Lung (tissue), 13 donors: ENCODE data around the gene ITPKB. TPM values are rescaled to one million over a fixed set of nuclear protein-coding genes. Genes with fewer than 3 reads are reported as not detected.
A peak's percentile ranks its signal among the peaks of the same experiment; 100 is the strongest.

Experiments
- ATAC-seq: fragments of 200-7000 bp; cut with Tn5 transposase; one replicate; pipeline ENCODE4 v1.9.1; 2020; ENCODE audit warnings: moderate number of reproducible peaks; ENCODE audit not compliant: insufficient read depth, low FRiP score
- DNase-seq, 3 donors: peaks; one replicate each; pipeline ENCODE4 v3.0.0-alpha.2; 2013 to 2017
- H3K27ac ChIP-seq, 2 donors: one replicate each; pipeline ENCODE4 v1.5.1; 2013; ENCODE audit warnings: mild to moderate bottlenecking in 2 of 2, moderate library complexity in 2 of 2, control low read depth in 1 of 2, inconsistent platforms in 1 of 2, low read depth in 1 of 2, low read length in 1 of 2
- H3K27me3 ChIP-seq, 3 donors: one replicate each; pipeline ENCODE4 v1.5.1; 2013; ENCODE audit warnings: low read length in 2 of 3; ENCODE audit not compliant: control insufficient read depth in 3 of 3, insufficient read depth in 3 of 3
- H3K36me3 ChIP-seq, 4 donors: one replicate each; pipeline ENCODE4 v1.5.1; 2013; ENCODE audit warnings: low read length in 4 of 4, mild to moderate bottlenecking in 1 of 4, moderate library complexity in 1 of 4; ENCODE audit not compliant: control insufficient read depth in 4 of 4, insufficient read depth in 4 of 4
- H3K4me1 ChIP-seq, 5 donors: one replicate each; pipeline ENCODE4 v1.5.1; 2013; ENCODE audit warnings: low read length in 5 of 5, mild to moderate bottlenecking in 2 of 5, moderate library complexity in 1 of 5; ENCODE audit not compliant: control insufficient read depth in 5 of 5, insufficient read depth in 5 of 5
- H3K4me3 ChIP-seq: one replicate; pipeline ENCODE4 v1.5.1; 2013; ENCODE audit warnings: mild to moderate bottlenecking, control low read depth, moderate library complexity
- H3K9ac ChIP-seq, 2 donors: one replicate each; pipeline ENCODE4 v1.5.1; 2013; ENCODE audit warnings: low read length in 2 of 2, control low read depth in 1 of 2; ENCODE audit not compliant: insufficient read depth in 1 of 2
- H3K9me3 ChIP-seq, 4 donors: one replicate each; pipeline ENCODE4 v1.5.1; 2013; ENCODE audit warnings: low read length in 3 of 4, mild to moderate bottlenecking in 1 of 4, moderate library complexity in 1 of 4; ENCODE audit not compliant: control insufficient read depth in 4 of 4, insufficient read depth in 3 of 4
- WGBS, 2 donors: extraction: QIAGEN DNeasy Blood & Tissue Kit; methylation state at CpG; one replicate each; pipeline ENCODE4 v1.1.7; 2013; 5-methylcytosine and 5-hydroxymethylcytosine counted together
- polyA plus RNA-seq, 2 donors: library from polyadenylated mRNA; stranded (reverse); fragments of 200-250 nt; gene quantifications; one replicate each; pipeline ENCODE4 v1.2.1, GENCODE V29; 2013
- small RNA-seq: library from RNA; depleted of rRNA; stranded (forward); fragments of <200 nt; gene quantifications from one replicate; pipeline ENCODE3, GENCODE V24; 2014; ENCODE audit warnings: low replicate concordance
- total RNA-seq, 2 donors: library from RNA; depleted of rRNA in 1 of 2; stranded (reverse); fragments of >200 nt in 1 of 2; gene quantifications; one replicate each; pipeline ENCODE4 v1.2.1, GENCODE V29; 2014 to 2021
- TF ChIP-seq, protein P1 (sequence below): IDR thresholded peaks from 2 replicates; pipeline ENCODE4 v1.5.1; 2012; ENCODE audit warnings: mild to moderate bottlenecking; ENCODE audit errors: control extremely low read depth, extremely low read depth
- donor health status: control.
- donor health status: control.
- donor health status: Bipolar disorder and iron deficiency.
- donor health status: healthy.
- donor health status: DM: yes; HTN: yes; CAD: no.

ITPKB gene
- total and polyA plus RNA-seq, 4 donors = 9.9 to 46.6 (median 28.1) TPM

- H3K9me3 ChIP-seq = peaks cover 0 to 5% (median 0%) of the 10 kb centered on the region in 4 donors
- no peak overlapping the region for H3K27ac ChIP-seq
- DNase-seq (peak in 1 of 3 donors; percentile 69), ATAC-seq (no peak)
- 55 to 60% methylated on average over 3 of the region's 3 CpGs for WGBS, 2 donors
- no peak overlapping the region for H3K9ac ChIP-seq
- no peaks in the 10 kb centered on the region for H3K27me3 ChIP-seq
- TF ChIP-seq, protein P1, sequence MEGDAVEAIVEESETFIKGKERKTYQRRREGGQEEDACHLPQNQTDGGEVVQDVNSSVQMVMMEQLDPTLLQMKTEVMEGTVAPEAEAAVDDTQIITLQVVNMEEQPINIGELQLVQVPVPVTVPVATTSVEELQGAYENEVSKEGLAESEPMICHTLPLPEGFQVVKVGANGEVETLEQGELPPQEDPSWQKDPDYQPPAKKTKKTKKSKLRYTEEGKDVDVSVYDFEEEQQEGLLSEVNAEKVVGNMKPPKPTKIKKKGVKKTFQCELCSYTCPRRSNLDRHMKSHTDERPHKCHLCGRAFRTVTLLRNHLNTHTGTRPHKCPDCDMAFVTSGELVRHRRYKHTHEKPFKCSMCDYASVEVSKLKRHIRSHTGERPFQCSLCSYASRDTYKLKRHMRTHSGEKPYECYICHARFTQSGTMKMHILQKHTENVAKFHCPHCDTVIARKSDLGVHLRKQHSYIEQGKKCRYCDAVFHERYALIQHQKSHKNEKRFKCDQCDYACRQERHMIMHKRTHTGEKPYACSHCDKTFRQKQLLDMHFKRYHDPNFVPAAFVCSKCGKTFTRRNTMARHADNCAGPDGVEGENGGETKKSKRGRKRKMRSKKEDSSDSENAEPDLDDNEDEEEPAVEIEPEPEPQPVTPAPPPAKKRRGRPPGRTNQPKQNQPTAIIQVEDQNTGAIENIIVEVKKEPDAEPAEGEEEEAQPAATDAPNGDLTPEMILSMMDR = no peak
- no peak overlapping the region for H3K4me3 ChIP-seq
- no peaks in the 10 kb centered on the region for H3K4me1 ChIP-seq
- no peaks in the 10 kb centered on the region for H3K36me3 ChIP-seq
Measured at GRCh38 chr1:226584164-226584563, 154.9 kb downstream of the ITPKB start.

- TF ChIP-seq, protein P1 = no peak
- H3K4me1 ChIP-seq = no peaks in the 10 kb centered on the region
- no peak overlapping the region for H3K4me3 ChIP-seq
- no peak overlapping the region for H3K27ac ChIP-seq
- no peak for ATAC-seq
- no peaks in the 10 kb centered on the region for H3K27me3 ChIP-seq
- H3K9me3 ChIP-seq = peaks cover 0 to 5% (median 0%) of the 10 kb centered on the region in 4 donors
- H3K9ac ChIP-seq = no peak overlapping the region
- no peaks in the 10 kb centered on the region for H3K36me3 ChIP-seq
- DNase-seq = no peak
- WGBS, 2 donors = 93 to 96% methylated on average over 3 of the region's 3 CpGs
Measured at GRCh38 chr1:226582966-226583365, 156.1 kb downstream of the ITPKB start.

Small RNA genes within 50 kb of the gene (small RNA-seq; reads per million reads assigned to genes)
- not detected for gene RPS27P5

Other genes starting within 250 kb of the ITPKB start
- under 1 TPM; 0.51 to 0.58 TPM for gene STUM, start 190.5 kb downstream of the ITPKB start, total RNA-seq
- under 1 TPM; 0.09 to 0.45 TPM for gene STUM, start 190.5 kb downstream of the ITPKB start, polyA plus RNA-seq
- gene PSEN2, start 131.3 kb upstream of the ITPKB start, total RNA-seq = 10 to 100 TPM; 16.4 to 28.1 TPM
- 10 to 100 TPM; 17.8 to 19.6 TPM for gene PSEN2, start 131.3 kb upstream of the ITPKB start, polyA plus RNA-seq
- gene COQ8A, start 201.0 kb upstream of the ITPKB start, total RNA-seq = 10 to 100 TPM; 27.4 to 50.5 TPM
- 10 to 100 TPM; 16.2 to 30.7 TPM for gene COQ8A, start 201.0 kb upstream of the ITPKB start, polyA plus RNA-seq